ENCODE results near the gene DQX1. TPM values are rescaled to one million over a fixed set of nuclear protein-coding genes. Genes with fewer than 3 reads are reported as not detected.

DQX1 gene
- total and polyA plus RNA-seq, 9 of the 15 experiments (the other 6 are each of a cell fraction or from before 2014, with no cell fraction given) = 0.04 to 0.38 (median 0.18) TPM; not detected in 1

DNA sequence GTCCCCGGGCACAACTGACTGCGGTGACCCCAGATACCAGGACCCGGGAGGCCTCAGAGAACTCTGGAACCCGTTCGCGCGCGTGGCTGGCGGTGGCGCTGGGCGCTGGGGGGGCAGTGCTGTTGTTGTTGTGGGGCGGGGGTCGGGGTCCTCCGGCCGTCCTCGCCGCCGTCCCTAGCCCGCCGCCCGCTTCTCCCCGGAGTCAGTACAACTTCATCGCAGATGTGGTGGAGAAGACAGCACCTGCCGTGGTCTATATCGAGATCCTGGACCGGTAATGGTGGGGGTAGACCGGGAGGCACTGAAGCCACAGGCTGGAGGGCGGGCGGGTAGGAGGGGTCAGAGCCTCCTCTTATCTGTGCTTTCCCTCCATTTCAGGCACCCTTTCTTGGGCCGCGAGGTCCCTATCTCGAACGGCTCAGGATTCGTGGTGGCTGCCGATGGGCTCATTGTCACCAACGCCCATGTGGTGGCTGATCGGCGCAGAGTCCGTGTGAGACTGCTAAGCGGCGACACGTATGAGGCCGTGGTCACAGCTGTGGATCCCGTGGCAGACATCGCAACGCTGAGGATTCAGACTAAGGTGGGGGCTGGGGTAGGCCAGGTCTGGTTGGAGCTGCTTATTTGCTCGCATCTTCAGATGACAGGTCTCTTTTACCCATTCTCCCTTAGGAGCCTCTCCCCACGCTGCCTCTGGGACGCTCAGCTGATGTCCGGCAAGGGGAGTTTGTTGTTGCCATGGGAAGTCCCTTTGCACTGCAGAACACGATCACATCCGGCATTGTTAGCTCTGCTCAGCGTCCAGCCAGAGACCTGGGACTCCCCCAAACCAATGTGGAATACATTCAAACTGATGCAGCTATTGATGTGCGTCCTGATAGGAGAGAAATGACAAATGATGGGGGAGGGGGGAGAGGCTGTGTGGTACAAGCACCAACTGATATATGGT is 4.5 kb upstream of the DQX1 start (continued):
- peak; percentile 22; the same call in 1 of the 2 replicates for TF ChIP-seq JUN (IDR thresholded peaks at IDR 0.05; ENCODE audit: borderline replicate concordance, low read depth, low read length)
- no peak for TF ChIP-seq JUN (CRISPR knock-in tag; IDR thresholded peaks at IDR 0.05; ENCODE audit: borderline replicate concordance)
- TF ChIP-seq, protein P1, sequence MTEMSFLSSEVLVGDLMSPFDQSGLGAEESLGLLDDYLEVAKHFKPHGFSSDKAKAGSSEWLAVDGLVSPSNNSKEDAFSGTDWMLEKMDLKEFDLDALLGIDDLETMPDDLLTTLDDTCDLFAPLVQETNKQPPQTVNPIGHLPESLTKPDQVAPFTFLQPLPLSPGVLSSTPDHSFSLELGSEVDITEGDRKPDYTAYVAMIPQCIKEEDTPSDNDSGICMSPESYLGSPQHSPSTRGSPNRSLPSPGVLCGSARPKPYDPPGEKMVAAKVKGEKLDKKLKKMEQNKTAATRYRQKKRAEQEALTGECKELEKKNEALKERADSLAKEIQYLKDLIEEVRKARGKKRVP (CRISPR knock-in tag; IDR thresholded peaks at IDR 0.05) = no peak
- TF ChIP-seq WHSC1 (IDR thresholded peaks at IDR 0.05; ENCODE audit: low read length) = no peak
- no peak for TF ChIP-seq CREBBP (IDR thresholded peaks at IDR 0.05; ENCODE audit: low read depth, low read length)
- TF ChIP-seq, protein P2, sequence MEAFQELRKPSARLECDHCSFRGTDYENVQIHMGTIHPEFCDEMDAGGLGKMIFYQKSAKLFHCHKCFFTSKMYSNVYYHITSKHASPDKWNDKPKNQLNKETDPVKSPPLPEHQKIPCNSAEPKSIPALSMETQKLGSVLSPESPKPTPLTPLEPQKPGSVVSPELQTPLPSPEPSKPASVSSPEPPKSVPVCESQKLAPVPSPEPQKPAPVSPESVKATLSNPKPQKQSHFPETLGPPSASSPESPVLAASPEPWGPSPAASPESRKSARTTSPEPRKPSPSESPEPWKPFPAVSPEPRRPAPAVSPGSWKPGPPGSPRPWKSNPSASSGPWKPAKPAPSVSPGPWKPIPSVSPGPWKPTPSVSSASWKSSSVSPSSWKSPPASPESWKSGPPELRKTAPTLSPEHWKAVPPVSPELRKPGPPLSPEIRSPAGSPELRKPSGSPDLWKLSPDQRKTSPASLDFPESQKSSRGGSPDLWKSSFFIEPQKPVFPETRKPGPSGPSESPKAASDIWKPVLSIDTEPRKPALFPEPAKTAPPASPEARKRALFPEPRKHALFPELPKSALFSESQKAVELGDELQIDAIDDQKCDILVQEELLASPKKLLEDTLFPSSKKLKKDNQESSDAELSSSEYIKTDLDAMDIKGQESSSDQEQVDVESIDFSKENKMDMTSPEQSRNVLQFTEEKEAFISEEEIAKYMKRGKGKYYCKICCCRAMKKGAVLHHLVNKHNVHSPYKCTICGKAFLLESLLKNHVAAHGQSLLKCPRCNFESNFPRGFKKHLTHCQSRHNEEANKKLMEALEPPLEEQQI (IDR thresholded peaks at IDR 0.05) = no peak
- TF ChIP-seq, protein P3, sequence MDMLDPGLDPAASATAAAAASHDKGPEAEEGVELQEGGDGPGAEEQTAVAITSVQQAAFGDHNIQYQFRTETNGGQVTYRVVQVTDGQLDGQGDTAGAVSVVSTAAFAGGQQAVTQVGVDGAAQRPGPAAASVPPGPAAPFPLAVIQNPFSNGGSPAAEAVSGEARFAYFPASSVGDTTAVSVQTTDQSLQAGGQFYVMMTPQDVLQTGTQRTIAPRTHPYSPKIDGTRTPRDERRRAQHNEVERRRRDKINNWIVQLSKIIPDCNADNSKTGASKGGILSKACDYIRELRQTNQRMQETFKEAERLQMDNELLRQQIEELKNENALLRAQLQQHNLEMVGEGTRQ (CRISPR knock-in tag; IDR thresholded peaks at IDR 0.05) = no peak
- peak; percentile 87; the same call in 1 of the 2 replicates for TF ChIP-seq POLR2AphosphoS5 (IDR thresholded peaks at IDR 0.05; ENCODE audit: control insufficient read depth, insufficient read depth, low read depth, low read length)
- no peak for TF ChIP-seq MCM5 (IDR thresholded peaks at IDR 0.05; ENCODE audit: low read depth)
- no peak for TF ChIP-seq RFX5 (IDR thresholded peaks at IDR 0.05; ENCODE audit: low read depth, low read length)
- TF ChIP-seq ZNF778 (CRISPR knock-in tag; IDR thresholded peaks at IDR 0.05) = no peak
- TF ChIP-seq ZNF707 (CRISPR knock-in tag; conservative IDR thresholded peaks at IDR 0.05) = no peak
- TF ChIP-seq, protein P4, sequence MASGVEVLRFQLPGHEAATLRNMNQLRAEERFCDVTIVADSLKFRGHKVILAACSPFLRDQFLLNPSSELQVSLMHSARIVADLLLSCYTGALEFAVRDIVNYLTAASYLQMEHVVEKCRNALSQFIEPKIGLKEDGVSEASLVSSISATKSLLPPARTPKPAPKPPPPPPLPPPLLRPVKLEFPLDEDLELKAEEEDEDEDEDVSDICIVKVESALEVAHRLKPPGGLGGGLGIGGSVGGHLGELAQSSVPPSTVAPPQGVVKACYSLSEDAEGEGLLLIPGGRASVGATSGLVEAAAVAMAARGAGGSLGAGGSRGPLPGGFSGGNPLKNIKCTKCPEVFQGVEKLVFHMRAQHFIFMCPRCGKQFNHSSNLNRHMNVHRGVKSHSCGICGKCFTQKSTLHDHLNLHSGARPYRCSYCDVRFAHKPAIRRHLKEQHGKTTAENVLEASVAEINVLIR (CRISPR knock-in tag; IDR thresholded peaks at IDR 0.05) = no peak
- TF ChIP-seq, protein P5, sequence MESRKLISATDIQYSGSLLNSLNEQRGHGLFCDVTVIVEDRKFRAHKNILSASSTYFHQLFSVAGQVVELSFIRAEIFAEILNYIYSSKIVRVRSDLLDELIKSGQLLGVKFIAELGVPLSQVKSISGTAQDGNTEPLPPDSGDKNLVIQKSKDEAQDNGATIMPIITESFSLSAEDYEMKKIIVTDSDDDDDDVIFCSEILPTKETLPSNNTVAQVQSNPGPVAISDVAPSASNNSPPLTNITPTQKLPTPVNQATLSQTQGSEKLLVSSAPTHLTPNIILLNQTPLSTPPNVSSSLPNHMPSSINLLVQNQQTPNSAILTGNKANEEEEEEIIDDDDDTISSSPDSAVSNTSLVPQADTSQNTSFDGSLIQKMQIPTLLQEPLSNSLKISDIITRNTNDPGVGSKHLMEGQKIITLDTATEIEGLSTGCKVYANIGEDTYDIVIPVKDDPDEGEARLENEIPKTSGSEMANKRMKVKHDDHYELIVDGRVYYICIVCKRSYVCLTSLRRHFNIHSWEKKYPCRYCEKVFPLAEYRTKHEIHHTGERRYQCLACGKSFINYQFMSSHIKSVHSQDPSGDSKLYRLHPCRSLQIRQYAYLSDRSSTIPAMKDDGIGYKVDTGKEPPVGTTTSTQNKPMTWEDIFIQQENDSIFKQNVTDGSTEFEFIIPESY (CRISPR knock-in tag; IDR thresholded peaks at IDR 0.05) = no peak
- TF ChIP-seq, protein P6, sequence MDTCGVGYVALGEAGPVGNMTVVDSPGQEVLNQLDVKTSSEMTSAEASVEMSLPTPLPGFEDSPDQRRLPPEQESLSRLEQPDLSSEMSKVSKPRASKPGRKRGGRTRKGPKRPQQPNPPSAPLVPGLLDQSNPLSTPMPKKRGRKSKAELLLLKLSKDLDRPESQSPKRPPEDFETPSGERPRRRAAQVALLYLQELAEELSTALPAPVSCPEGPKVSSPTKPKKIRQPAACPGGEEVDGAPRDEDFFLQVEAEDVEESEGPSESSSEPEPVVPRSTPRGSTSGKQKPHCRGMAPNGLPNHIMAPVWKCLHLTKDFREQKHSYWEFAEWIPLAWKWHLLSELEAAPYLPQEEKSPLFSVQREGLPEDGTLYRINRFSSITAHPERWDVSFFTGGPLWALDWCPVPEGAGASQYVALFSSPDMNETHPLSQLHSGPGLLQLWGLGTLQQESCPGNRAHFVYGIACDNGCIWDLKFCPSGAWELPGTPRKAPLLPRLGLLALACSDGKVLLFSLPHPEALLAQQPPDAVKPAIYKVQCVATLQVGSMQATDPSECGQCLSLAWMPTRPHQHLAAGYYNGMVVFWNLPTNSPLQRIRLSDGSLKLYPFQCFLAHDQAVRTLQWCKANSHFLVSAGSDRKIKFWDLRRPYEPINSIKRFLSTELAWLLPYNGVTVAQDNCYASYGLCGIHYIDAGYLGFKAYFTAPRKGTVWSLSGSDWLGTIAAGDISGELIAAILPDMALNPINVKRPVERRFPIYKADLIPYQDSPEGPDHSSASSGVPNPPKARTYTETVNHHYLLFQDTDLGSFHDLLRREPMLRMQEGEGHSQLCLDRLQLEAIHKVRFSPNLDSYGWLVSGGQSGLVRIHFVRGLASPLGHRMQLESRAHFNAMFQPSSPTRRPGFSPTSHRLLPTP (IDR thresholded peaks at IDR 0.05; ENCODE audit: borderline replicate concordance, extremely low read depth, insufficient read length) = no peak

Data from K562 (cell line).